IPS-18c (cell line): ENCODE results near the gene FGFRL1.
"Not testable (repeated sequence)": the region's sequence is repeated elsewhere in the genome, so short reads cannot be mapped to it uniquely, and the experiment has no call there.

Source experiments
- H3K4me3 ChIP-seq: 2 replicates; pipeline ENCODE4 v1.7.0; 2013; ENCODE audit warnings: low read depth, mild to moderate bottlenecking, low read length, moderate library complexity; ENCODE audit not compliant: insufficient read depth
- H3K9me3 ChIP-seq: one replicate; pipeline ENCODE4 v1.6.1; 2013; ENCODE audit warnings: mild to moderate bottlenecking, low read length, moderate library complexity; ENCODE audit not compliant: control insufficient read depth, insufficient read depth

FGFRL1 gene

GRCh38 chr4:1048773-1049590 lies 37.6 kb downstream of the FGFRL1 start:
- H3K4me3 ChIP-seq, result no peak overlapping the region
- no peaks in the 10 kb centered on the region for H3K9me3 ChIP-seq

GRCh38 chr4:1049591-1049905 lies 38.1 kb downstream of the FGFRL1 start:
- H3K9me3 ChIP-seq, result no peaks in the 10 kb centered on the region
- no peak overlapping the region for H3K4me3 ChIP-seq

GRCh38 chr4:1050486-1051213 lies 39.2 kb downstream of the FGFRL1 start:
- no peaks in the 10 kb centered on the region for H3K9me3 ChIP-seq
- H3K4me3 ChIP-seq, result no peak overlapping the region; the same call in 1 of the 2 replicates

- Histone ChIP-seq H3K4me3 (no peak overlapping the region), H3K9me3 (no peaks in the 10 kb centered on the region)
These were observed 40.0 kb downstream of the FGFRL1 start for GRCh38 chr4:1051472-1051871.

- Histone ChIP-seq H3K4me3 (no peak overlapping the region), H3K9me3 (no peaks in the 10 kb centered on the region)
These were observed 40.8 kb downstream of the FGFRL1 start for GRCh38 chr4:1052231-1052671.

GRCh38 chr4:1053080-1053661 lies 41.7 kb downstream of the FGFRL1 start:
- Histone ChIP-seq H3K9me3 (no peaks in the 10 kb centered on the region), H3K4me3 (no peak overlapping the region)

- H3K4me3 ChIP-seq, H3K9me3 ChIP-seq: not testable (repeated sequence)
These were observed 42.5 kb downstream of the FGFRL1 start for GRCh38 chr4:1053891-1054290.

- H3K4me3 ChIP-seq, H3K9me3 ChIP-seq: not testable (repeated sequence)
These were observed 43.3 kb downstream of the FGFRL1 start for GRCh38 chr4:1054696-1055242.

GRCh38 chr4:1055243-1055701 lies 43.8 kb downstream of the FGFRL1 start:
- H3K9me3 ChIP-seq, H3K4me3 ChIP-seq: not testable (repeated sequence)

GRCh38 chr4:1055721-1056590 lies 44.5 kb downstream of the FGFRL1 start:
- no peaks in the 10 kb centered on the region for H3K9me3 ChIP-seq
- no peak overlapping the region for H3K4me3 ChIP-seq

GRCh38 chr4:1056671-1057402 lies 45.4 kb downstream of the FGFRL1 start:
- no peaks in the 10 kb centered on the region for H3K9me3 ChIP-seq
- H3K4me3 ChIP-seq, result no peak overlapping the region

GRCh38 chr4:1057403-1057745 lies 45.9 kb downstream of the FGFRL1 start:
- Histone ChIP-seq H3K4me3 (no peak overlapping the region), H3K9me3 (no peaks in the 10 kb centered on the region)

GRCh38 chr4:1058198-1058996 lies 47.0 kb downstream of the FGFRL1 start:
- no peaks in the 10 kb centered on the region for H3K9me3 ChIP-seq
- no peak overlapping the region for H3K4me3 ChIP-seq

GRCh38 chr4:1058997-1059665 lies 47.7 kb downstream of the FGFRL1 start:
- H3K9me3 ChIP-seq, result no peaks in the 10 kb centered on the region

GRCh38 chr4:1060121-1060520 lies 48.7 kb downstream of the FGFRL1 start:
- no peak overlapping the region for H3K4me3 ChIP-seq
- no peaks in the 10 kb centered on the region for H3K9me3 ChIP-seq

More at GRCh38 chr4:1058997-1059665, 47.7 kb downstream of the FGFRL1 start:
- no peak overlapping the region for H3K4me3 ChIP-seq
